GM19438 (cell line): ENCODE measurements around the gene MMP2.

Source experiments
- ATAC-seq: cut with Tn5 transposase; IDR thresholded peaks from one replicate; pipeline ENCODE4 v1.9.1; 2021; ENCODE audit warnings: low read depth; ENCODE audit not compliant: unreplicated experiment

Gene MMP2

DNA sequence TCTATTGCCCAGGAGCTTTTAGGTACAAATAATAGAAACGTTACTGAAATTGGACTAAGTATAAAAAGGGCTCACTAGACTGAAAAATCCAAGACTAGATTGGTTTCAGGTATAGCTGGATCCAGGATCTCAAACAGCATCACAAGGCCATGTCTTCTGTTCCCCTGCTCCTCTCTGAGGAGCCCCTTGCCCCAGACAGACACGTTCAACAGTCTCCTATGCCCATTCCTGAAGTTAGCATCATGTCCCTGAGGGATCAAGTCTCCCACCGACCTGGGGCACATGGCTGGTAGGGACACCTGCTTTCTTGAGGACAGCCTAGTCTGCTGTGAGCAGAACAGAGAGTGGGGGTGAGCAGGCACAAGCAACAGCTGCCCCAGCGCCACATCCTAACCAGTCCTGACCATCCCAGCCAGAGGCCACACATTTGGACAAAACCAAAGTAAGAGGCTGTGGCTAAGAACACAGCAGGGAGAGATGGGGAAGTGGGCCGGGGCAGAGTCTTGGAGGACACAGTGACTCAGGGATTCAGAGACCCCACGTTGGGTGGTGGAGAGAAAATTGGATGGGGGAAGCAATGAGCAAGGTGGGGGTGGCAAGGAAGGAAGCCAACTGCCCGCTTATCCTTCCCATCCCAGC is 10.5 kb upstream of the MMP2 start:
- no peak for ATAC-seq

DNA sequence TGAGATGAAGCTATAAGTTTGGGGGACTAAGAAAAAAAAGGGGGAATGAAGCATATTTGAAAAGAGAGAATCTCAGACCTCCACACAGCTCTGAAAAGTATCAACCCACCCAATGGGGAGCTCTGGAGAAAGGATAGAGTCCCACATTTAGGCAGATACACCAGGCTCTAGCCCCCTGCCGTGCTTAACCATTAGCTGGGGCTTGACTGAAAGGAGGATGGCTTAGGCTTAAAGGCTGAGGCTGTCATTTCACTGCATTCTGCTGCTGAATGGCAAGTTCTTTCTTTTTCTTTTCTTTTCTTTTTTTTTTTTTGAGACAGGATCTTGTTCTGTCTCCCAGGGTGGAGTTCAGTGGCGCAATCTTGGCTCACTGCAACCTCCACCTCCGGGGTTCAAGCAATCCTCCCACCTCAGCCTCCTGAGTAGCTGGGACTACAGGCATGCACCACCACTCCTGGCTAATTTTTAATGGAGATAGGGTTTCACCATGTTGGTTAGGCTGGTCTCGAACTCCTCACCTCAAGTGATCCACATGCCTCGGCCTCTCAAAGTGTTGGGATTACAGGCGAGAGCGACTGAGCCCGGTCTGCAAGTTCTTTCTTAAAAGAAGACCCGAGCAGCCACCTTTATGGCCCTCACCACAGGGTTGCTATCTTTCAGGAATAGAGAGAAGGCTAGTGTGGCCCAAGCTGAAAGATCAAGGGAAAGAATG is 9.0 kb upstream of the MMP2 start:
- ATAC-seq = no peak

DNA sequence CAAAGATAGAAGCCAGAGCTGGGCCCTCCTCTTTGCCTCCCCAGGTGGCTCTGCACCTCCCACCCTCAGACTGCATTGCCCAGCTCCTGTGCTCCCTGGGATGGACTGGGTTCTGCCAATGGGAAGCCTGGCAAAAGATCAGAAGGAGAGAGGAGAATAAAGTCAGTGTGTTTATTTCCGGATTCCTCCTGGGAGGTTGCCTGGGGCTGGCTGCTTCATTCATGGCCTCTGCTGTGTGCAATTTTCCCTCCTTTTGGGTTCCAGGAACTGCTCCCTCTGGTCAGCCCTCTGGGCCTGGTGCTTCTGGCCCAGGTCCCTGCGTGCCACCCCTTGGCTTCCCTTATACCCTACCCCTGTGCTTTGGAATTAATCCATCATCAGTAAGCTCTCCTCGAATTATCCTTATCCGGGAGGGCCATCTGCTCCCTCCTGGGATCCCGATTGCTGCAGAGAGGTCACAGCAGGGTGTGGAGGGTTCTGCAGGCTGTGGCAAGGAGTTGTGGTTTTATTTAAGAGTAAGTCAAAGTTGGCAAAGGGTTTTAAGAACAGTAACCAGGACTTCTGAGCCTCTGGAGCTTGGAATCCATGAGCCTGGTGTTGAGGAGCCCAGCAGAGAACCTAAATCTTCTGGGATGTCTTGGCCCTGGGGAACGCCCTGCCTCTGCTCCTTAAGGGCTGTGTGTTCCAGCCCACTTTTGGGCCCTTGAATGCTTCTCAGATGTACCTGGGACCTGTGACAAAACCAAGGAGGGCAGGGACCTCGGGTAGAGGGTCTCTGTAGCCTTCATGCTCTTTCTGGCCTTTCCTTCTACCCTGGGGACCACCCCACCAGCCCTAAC is 8.2 kb upstream of the MMP2 start:
- ATAC-seq = no peak

DNA sequence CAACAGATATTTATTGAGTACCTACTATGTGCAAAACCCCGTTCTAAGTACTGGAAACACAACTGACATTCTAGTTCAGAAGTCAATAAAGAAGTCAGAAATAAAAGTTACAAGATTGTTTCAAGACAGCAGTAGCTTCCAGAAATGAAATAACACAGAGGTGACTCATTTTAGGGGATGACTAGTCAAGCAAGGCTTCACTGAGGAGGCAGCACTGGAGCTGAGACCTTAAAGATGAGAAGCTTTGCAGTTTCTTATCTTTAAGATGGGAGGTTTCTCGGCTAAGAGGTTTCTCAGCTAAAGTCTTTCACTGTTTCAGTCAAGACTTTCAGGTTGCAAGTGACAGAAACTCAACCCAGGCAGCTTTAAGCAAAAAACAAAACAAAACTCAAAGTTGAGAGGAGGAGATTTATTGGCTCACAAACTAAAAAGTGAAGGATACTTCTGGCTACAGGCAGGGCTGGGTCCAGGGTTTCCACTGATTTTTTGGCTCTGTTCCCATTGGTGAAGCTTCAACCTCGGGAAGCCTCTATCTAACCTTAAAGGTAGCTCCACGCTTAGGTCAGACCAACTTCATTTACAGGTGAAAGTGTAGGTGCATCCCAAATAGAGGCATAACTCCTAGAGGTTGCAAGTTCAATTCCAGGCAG is 7.4 kb upstream of the MMP2 start:
- no peak for ATAC-seq

DNA sequence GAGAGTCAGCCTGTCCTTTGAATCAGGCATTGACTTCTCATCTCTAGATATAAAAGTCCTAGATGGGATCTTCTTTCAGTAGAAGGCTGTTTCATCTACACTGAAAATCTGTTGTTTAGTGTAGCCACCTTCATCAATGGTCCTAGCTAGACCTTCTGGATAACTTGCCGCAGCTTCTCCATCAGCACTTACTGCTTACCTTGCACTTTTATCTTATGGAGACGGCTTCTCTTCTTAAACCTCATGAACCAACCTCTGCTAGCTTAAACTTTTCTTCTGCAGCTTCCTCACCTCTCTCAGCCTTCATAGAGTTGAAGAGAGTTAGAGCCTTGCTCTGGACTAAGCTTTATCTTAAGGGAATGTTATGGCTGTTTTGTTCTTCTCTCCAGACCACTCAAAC is 5.4 kb upstream of the MMP2 start:
- ATAC-seq = no peak

DNA sequence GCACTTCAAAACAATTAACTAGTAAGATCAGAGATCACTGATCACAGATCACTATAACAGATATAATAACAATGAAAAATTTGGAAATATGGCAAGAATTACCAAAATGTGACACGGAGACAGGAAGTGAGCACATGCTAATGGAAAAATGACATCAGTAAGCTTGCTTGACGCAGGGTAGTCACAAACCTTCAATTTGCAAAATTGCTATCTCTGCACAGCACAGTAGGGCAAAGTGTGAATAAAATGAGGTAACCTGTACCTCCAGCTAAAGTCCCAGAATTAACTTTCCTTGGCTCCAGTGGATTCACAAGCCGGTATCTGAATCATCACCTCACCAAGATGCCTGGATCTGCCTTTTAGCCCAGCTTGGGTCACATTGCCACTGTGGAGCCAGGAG is 4.2 kb upstream of the MMP2 start:
- ATAC-seq = no peak

DNA sequence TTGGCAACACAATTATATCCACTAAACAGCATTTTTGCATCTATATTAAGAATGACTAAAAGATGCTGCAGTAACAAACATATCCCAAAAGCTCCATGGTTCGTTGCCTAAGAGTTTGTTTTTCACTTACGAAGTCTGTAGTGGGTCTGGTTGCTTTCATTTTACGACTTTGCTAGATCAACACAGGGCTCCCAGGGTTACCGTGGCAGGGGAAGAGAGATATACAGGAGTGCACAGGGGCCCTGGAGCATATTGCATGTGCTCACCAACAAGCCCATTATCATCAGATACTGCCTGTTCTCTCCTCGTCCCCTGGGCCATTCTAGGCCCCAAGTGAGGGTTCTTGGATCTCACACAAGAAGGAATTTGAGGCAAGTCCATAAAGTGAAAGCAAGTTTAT is 3.1 kb upstream of the MMP2 start:
- no peak for ATAC-seq

DNA sequence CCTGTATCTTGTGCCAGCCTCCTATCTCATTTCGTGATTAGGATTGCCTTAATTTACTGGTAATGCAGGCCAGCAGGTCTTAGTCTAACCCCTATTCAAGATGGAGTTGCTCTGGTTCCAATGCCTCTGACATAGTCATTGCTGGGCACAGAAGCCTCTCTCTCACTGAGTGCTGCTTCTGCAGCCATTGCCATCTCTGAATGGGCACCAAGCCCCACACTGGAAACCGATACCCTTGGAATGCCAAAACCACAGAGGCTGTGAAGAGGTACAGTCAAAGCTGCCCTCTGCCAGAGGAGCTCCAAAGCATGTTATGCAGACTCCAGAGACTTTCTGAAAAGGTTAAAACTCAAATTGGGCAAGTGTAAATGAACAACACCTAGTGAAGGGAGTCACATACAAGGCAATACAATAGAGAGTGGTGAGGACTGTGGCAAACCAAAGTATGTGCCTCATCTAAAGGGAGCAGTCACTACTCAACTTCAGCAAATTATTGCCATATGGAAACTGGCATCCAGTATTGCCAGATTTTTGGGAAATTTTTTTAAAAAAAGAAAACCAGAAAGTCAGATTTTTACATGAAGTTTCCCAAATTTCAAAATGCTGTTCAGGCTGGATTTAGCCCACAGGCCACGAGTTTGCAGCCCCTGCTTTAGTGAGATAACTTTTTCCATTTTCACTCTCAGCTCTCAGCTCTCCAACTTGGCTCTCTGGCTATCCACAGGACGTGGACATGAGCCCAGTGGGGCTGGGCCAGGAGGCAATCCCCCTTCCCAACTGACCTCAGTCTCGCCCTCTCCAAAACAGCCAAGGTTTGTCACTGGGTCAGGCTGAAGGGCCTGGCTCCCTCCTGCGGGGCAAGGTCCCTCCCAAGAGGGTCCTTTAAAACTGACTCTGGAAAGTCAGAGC is 2.1 kb upstream of the MMP2 start:
- no peak for ATAC-seq

DNA sequence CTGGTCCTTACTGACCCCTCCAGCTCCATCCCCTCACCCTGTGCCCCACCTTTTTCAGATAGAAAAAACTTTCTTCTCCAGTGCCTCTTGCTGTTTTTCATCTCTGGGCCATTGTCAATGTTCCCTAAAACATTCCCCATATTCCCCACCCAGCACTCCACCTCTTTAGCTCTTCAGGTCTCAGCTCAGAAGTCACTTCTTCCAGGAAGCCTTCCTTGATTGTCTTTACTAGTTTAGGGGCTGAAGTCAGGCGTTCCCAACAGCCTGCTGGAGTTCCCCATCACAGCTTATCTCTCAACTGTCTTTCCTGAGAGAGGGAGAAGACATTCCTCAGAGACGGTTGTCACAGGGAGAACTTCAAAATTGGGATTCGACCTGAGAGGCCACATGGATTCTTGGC is 1.3 kb upstream of the MMP2 start:
- no peak for ATAC-seq

DNA sequence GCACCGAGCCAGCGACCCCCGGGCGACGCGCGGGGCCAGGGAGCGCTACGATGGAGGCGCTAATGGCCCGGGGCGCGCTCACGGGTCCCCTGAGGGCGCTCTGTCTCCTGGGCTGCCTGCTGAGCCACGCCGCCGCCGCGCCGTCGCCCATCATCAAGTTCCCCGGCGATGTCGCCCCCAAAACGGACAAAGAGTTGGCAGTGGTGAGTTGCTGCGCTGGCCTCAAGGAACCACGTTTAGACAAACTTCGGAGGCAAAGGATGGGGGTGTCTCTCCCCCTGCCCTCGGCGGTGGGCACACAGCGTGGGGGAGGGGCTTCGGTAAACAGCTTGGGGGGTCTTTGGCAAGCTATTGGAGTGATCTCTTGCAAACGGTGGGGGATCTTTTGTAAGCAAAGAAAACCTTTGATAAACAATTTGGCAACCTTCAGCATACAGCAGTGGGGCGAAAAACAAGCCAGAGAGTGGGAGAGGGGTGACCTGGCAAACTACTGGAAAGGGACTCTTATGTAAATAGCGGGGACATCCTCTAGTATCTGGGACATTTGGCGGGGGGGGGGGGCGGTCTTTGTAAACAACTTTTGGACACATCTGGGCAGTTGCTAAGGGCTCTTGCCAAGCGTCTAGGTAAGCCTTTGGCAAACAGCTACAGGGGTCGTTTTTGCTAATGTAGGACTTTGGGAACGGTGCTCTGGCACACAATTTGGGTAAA is 587 bp downstream of the MMP2 start:
- ATAC-seq = no peak

DNA sequence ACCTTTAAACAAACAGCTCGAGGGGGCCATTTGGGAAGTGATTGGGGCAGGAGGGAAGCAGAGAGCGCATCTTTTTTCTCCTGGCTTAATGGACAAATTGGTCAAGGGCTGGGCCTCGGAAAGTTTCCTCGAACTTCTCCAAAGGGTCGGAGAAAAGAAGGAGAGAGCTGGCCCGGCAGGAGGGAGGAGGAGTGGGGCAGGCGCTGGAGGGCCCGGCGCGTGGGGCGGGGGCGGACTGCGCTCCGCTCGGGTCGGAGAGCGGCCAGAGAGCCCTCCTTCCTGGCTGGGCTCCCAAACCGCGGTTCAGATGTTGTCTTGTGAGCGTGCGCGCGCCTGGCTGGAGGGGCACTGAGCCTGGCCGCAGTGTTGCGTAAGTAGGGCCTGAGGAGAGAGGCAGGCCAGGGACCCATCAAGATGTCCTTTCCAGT is 1.2 kb downstream of the MMP2 start:
- ATAC-seq = no peak

DNA sequence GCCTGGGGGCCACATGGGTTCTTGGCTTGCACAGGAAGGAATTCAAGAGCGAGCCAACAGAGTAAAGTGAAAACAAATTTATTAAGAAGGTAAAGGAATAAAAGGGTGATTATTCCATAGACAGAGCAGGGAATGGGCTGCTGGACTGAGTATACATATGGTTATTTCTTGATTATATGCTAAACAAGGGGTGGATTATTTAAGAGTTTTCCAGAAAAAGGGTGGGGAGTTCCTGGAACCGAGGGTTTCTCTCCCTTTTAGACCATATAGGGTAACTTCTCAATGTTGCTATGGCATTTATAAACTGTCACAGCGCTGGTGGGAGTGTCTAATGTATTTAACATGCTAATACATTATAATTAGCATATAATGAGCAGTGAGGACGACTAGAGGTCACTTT is 2.0 kb downstream of the MMP2 start:
- no peak for ATAC-seq

DNA sequence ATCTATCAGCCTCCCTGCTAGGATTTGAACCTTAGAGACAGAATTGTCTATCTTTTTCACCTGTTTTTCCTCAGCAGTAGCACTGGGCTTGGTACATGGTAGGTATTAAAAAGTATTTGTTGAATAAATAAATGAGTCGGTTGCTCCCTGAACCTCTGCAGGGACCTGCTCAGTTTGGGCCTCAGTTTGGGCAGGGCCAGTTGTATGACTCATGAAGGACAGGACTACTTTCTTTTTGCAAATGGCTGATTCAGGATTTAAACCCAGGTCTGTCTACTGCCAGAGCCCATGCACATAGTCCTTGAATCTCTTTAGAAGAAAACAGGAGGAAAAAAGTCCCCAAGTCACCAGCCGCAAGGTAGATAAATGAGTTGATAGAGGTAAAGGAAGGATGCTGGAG is 3.1 kb downstream of the MMP2 start:
- ATAC-seq = no peak

DNA sequence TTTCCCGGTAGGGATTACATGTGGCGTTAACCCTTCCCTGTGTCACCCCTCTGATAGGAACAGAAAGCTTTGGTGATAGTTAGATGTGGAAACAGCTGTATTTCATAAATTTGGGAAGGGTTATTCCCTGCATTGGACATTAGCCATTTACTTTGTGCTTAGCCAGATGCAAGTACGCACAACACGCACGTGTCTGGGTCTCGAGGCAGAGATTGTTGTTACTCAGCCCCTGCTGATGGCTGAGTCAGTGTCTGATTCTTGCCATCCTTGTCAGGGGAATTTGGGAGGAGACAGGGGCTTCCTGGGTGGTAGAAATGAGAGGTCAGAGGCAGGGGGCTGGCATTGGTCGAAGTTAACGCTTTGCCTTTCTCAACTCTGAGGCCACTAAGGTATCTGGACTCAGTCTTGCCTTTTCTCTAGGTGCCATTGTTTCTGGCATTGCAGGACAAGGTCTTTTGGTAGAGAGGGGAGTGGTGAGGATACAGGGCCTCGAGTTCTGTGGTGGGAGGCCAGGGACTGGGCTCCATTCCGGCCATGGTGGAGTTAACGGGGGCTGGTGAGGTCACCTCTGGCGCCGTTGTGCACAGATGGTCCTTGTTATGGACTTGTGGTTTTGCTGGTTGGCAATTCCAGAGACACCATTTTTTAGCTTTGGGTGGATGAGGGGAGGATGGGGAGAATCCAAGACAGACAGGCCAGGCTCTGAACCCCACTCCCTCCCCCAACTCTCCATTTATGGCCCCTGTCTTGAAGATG is 8.2 kb downstream of the MMP2 start:
- no peak for ATAC-seq

DNA sequence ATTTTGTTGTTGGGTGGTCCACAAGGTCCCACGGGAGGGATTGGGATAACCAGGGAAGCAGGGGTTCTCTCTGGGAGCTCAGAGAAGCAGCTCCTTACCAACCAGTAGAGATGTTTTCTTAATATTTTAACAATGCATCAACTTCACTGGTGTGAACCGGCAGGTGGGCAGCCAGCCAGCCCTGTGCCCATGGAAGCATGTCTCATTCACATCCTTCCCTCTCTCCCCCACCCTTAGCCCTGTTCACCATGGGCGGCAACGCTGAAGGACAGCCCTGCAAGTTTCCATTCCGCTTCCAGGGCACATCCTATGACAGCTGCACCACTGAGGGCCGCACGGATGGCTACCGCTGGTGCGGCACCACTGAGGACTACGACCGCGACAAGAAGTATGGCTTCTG is 9.3 kb downstream of the MMP2 start:
- no peak for ATAC-seq

DNA sequence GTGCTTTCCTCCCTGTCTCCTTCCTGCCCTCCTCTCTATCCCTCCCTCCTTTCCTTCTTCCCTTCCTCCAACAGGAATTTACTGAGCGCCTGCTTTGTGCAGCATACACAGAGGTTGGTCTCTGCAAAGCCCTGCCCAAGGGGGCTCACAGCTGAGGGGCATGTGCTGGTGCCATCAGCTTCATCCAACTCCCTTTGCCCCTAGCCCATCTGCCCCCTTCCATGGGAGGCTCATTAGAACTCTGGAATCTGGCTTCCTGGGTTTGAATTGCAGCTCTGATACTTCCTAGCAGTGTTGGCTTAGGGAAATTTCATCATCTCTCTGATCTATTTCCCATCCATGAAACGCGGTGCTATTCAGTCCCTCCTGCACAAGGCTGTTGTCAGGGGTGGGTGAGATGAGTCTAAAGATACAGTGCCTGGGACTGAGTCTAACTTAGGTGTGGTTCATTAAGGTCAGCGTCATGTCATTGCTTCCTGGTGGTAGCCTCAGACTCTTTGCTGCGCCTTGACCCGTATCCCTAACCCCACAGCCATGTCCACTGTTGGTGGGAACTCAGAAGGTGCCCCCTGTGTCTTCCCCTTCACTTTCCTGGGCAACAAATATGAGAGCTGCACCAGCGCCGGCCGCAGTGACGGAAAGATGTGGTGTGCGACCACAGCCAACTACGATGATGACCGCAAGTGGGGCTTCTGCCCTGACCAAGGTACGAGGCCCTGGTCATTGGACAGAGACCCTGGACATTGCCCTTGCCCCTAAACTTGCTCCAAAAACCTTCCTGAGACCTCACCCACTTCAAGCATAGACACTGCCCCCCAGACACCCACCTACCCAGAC is 10.3 kb downstream of the MMP2 start:
- no peak for ATAC-seq

DNA sequence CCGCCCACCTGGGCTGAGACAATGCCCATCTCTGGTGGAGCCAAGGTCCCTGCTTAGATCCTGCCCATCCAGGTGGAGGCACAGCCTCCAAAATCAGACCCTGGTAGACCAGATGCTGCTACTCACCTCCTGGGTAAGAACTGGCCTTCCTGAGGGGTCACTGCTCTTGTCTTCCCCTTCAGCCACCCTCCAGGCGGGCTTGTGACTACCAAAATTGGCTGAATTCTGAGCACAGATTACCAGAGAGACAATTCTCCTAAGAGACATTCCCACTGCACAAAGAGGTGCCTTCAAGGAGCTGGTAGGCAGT is 10.9 kb downstream of the MMP2 start:
- ATAC-seq = no peak

DNA sequence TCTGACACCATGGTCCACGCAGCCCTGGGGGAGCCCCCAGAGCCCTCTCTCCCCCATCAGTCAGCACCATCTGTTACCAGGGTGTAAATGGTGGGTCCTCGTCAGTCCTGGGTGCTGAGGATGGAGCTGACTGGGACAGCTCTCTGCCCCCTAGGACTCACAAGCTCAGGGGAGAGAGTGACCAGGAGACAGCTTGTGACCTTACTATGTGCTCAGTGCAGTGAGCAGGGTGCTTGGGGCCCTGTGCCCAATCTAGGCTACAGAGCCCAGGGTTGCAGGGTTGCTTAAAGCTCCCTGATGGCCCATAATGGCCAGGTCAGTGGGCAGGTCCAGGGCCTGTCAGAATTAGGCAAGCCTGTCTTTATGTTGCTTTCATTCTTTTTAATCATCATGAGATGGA is 11.3 kb downstream of the MMP2 start:
- ATAC-seq = no peak
